Stimulated activated CD8-positive, alpha-beta memory T cell treated with anti-CD3 and anti-CD28 coated beads, Interleukin-12 subunit alpha, Interleukin-12 subunit beta, amount 100 ng/mL, for 4 hours (primary cell): ENCODE measurements around the gene ITPR2.
"Not testable (repeated sequence)": the region's sequence is repeated elsewhere in the genome, so short reads cannot be mapped to it uniquely, and the experiment has no call there.

Source experiments
- DNase-seq: peaks from one replicate; pipeline ENCODE4 v3.0.0-alpha.2; 2020; ENCODE audit warnings: low read depth

The ITPR2 gene

GRCh38 chr12:26700430-26700829, 132.6 kb downstream of the ITPR2 start:
- DNase-seq: no peak

DNA sequence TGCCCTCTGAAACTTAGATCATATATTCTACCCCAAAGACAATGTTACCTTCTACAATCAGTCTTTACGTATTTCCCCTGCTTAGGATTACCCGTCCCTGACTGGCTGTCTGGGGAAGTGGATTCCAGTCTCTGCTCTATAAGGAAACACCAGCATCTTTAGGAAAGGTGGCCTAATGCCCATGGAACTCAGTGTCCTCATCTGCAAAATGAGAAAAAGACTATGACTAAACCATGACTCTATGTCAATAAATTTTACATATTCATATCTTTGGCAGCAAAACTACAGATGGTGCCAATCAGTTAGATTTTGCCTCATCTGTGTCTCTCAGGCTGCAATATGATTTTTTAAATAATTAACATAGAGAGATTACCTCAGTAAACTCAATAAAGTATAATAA, 133.8 kb downstream of the ITPR2 start:
- no peak for DNase-seq

GRCh38 chr12:26698186-26698585, 134.8 kb downstream of the ITPR2 start:
- no peak for DNase-seq

- no peak for DNase-seq
Observed at GRCh38 chr12:26697217-26697616, 135.8 kb downstream of the ITPR2 start.

GRCh38 chr12:26696613-26697092, 136.3 kb downstream of the ITPR2 start:
- DNase-seq: no peak

DNA sequence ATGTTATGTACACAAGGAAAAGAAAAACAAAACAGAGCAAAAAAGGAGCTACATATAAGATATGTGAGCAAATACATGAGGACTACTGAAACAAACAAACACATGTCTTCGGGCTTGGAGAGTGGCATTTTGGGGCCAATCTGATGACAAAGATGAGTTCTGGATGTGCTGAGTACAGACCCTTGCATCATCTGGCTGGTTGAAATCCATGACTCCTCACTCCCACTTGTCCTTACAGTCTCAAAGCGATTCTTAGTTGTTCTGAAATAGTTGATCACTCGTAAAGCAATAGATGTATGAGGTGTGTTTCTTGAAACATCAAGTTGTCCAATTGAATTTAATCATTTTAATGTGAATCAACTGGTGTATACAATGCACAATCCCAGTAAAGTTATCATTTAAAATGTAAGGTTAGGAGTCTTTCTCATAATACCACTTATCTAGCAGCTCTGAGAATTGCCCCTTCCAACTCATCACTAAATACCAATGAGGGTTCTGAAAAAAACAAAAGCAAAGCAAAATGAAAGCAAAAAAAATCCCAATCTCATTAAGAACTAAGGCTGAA, 136.9 kb downstream of the ITPR2 start:
- DNase-seq: no peak

DNA sequence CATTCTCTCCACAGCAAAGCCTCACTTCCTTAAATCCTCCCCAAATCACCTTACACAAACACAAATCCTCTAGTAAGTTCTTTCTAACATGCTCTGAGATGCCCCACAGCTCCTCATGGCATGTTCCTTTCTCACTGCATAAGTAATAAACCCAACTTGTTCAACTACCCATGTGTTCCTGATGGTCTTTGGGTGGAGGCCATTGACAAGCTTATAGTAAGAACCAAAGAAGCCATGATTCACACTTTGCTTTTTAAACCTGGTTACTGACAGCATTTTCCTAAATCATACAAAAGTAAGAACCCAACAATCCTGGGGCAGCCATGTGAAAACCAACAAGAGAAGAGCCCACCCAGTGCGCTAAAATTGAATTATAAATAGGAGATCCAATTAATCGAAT, 138.6 kb downstream of the ITPR2 start:
- no peak for DNase-seq

- DNase-seq: no peak
Observed at GRCh38 chr12:26692407-26692806, 140.6 kb downstream of the ITPR2 start.

DNA sequence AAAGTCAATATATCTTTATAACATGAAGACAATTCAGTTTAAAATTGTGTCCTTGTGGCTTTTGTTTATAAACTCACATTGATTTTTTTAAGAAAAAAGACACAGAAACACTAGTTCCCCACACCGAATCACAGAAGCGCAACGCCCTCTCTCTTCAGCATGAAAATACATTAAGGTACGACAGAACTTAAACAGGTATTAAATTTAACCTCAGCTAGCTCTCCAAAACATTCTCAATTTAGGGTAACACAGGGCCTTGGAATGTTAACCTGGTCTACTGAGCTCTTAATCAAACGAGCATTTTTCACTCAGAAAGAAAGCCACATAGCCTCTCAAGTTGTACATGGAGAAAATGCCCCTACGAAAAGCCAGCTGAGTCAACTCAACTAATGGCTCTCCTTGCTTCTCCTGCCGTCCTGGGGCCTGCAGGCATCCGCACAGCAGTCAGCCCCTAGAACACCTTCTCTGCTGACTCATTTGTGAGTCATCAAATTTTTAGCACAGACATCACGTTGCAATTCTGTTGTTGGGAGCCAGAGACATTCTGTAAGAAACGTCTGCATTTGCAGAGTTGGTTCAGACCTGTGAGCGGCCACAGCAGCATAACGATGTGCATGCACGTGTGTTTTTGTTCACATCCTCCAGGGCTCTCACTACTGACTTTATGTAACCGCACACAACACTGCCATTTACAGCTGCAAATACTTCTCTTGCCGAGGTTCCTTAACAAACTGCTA, 141.6 kb downstream of the ITPR2 start:
- no peak for DNase-seq

GRCh38 chr12:26690601-26691000, 142.4 kb downstream of the ITPR2 start:
- DNase-seq: no peak

DNA sequence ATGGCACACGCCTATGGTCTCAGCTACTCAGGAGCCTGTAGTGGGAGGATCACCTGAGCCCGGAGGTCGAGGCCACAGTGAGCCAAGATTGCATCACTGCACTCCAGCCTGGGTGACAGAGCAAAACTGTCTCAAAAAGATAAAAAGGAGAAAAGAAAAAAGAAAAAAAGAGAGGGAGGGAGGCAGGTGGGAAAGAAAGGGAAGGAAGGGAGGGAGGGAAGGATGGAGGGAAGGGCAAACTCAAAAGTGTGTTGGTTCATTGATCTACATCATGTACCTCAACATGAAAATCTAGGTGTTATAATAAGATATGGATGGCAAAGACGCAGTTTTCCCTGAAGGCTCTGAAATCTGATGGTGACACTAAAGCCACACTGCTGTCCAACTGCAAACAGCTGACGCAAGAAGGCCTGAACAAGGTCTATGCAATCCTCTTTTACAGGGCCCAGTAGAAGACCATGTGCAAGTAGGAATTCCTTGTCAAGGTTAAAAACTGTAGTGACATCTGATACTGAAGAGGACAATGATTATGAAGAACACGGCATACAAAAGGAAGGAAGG, 143.6 kb downstream of the ITPR2 start:
- no peak for DNase-seq

- no peak for DNase-seq
Observed at GRCh38 chr12:26688344-26688904, 144.6 kb downstream of the ITPR2 start.

DNA sequence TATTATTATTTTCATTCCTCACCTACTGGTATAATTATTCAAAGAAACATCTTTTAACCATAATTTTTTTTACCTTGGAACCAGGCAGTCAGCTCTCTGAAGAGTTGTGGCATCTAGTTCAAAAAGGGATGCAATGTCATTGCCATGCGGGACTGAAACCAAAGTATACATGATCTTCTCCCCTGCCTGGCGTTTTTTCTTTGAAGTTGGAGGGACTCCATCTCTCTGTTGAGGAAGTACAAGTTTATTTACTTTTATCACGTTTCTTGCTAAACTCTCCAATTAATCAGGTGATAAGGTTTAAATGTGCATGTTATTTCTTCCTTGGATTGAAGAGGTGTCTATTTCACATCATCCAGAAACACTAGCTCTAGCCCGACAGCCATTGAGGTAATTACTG, 146.6 kb downstream of the ITPR2 start:
- no peak for DNase-seq

DNA sequence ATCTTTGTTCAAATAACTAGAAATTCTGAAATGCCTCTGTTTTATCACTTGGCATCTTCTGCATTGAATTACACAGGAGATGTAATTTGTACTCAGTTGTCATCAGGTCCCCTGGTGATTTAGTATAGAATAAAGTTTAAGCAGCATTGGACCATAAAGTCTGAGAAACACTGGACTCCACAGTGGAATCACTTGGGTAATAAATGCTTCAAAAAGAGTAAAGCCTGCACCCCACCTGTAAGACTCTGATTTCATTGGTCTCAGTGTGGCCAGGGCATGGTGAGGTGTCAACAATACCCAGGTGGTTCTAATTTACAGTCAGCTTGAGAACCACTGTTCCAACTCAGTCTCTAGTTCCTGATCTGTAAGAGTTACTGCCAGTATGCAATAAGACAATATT, 148.9 kb downstream of the ITPR2 start:
- DNase-seq: no peak

DNA sequence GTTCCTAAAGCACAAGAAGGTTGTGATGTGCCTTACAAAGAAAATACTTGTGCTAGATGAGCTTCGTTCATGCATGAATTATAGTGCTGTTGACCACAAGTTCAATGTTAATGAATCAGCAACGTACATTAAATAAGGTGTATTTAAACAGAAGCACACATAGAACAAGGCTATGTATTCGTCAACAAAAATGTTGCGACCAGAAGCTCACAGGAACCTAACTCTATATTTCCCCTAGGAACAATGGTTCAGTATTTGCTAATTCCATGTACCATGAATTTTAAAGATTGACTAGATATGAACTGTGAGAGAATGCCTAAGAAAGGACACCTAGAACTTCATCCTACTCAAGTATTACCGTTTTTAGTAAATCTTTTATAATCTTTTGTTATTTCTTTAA, 149.6 kb downstream of the ITPR2 start:
- DNase-seq: no peak

DNA sequence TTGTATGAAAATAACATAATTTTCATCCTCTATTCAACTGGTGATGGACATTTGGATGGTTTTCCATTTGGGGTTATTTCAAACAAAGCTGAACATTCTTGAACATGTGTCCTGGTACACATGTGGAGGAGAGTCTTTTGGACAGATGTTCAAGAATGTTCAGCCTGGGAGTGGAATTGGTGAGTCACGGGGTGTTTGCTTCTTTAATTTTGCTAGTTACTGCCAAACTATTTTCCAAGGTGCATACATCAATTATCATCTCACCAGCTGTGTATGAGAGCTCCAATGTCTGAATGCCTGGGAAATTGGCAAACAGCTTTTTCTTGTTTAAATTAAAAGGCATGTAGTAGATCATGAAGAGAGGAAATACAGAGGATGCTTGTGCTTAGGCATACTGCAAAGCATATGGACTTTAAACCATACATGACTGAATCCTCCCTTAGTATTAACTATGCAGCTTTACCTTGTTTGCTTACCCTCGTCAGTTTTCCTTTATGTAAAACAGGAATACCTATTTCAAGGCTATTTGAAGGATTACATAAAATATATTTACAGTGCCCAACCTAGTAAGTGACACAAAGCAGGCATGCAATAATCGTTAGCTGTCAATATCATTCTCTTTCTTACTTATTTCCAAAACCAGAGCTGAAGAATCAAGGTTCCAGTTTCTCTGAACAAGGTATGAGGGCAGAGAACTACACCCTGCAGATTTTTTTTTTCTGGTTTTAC, 152.1 kb downstream of the ITPR2 start:
- no peak for DNase-seq

- DNase-seq: no peak
Observed at GRCh38 chr12:26678697-26679660, 154.0 kb downstream of the ITPR2 start.

DNA sequence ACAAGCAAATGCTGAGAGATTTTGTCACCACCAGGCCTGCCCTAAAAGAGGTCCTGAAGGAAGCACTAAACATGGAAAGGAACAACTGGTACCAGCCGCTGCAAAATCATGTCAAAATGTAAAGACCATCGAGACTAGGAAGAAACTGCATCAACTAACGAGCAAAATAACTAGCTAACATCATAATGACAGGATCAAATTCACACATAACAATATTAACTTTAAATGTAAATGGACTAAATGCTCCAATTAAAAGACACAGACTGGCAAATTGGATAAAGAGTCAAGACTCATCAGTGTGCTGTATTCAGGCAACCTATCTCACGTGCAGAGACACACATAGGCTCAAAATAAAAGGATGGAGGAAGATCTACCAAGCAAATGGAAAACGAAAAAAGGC, 161.5 kb downstream of the ITPR2 start:
- DNase-seq: not testable (repeated sequence)

DNA sequence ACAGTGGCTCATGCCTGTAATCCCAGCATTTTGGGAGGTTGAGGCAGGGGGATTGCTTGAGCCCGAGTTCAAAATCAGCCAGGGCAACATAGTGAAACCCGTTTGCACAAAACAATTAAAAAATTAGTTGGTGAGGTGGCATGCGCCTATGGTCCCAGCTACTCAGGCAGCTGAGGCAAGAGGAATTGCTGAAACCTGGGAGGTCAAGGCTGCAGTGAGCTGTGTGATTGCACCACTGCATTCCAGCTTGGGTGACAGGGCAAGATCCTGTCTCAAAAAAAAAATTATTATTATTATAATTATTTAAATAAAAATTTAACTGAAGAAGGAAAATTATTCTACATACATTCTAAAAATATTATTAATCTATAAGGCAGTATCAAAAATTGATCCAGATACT, 164.1 kb downstream of the ITPR2 start:
- no peak for DNase-seq

GRCh38 chr12:26668230-26668629, 164.8 kb downstream of the ITPR2 start:
- no peak for DNase-seq

DNA sequence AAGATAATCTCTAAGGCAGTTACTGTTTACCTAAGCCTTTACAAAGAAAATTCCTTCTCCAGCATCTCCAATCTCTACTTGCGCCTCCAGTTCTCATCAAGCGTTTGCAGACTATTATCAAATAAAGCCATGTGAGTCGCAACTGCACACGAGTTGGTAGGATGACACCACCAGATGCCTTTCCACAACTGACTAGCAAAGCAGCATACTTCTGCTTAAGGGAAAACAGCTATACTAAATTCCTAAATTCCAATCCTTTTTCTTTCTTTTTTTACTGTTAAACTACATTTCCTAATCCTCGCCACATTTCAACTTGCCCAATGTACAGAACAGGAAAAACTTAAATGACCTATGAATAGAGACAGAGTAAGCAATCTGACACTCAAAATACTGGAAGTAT, 166.7 kb downstream of the ITPR2 start:
- DNase-seq: no peak
